Fibroblast of pulmonary artery (primary cell): Measurements from ENCODE around the gene APBA1.

ENCODE experiments used
- DNase-seq: peaks from one replicate; pipeline ENCODE4 v3.0.0-alpha.2; 2010; ENCODE audit warnings: low read depth
- H3K4me3 ChIP-seq: replicated peaks from 2 replicates; pipeline ENCODE4 v1.5.1; 2011; ENCODE audit warnings: low read depth, mild to moderate bottlenecking, control low read depth, low read length, moderate library complexity
- TF ChIP-seq, protein P1 (sequence below): IDR thresholded peaks from 2 replicates; pipeline ENCODE4 v1.5.1; 2011; ENCODE audit warnings: mild to moderate bottlenecking, control low read depth, low read length, inconsistent platforms; ENCODE audit errors: missing control alignments

APBA1 gene

DNA sequence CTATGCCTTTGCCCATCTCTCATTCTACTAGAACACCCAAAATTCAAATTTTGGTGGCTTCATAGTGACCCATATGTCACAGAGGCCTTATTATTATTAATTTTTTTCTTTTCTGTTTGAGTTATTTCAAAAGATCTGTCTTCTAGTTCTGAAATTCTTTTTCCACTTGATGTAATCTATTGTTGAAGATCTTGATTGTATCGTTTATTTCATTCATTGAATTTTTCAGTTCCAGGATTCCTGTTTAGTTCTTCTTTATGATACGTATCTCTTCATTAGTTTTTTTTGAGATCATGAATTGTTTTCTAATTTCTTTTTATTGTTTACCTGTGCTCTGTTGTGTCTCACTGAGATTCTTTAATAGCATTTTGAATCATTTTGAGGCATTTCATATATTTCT, 24.6 kb upstream of the APBA1 start:
- H3K4me3 ChIP-seq: no peak overlapping the region
- DNase-seq: no peak
- TF ChIP-seq, protein P1, sequence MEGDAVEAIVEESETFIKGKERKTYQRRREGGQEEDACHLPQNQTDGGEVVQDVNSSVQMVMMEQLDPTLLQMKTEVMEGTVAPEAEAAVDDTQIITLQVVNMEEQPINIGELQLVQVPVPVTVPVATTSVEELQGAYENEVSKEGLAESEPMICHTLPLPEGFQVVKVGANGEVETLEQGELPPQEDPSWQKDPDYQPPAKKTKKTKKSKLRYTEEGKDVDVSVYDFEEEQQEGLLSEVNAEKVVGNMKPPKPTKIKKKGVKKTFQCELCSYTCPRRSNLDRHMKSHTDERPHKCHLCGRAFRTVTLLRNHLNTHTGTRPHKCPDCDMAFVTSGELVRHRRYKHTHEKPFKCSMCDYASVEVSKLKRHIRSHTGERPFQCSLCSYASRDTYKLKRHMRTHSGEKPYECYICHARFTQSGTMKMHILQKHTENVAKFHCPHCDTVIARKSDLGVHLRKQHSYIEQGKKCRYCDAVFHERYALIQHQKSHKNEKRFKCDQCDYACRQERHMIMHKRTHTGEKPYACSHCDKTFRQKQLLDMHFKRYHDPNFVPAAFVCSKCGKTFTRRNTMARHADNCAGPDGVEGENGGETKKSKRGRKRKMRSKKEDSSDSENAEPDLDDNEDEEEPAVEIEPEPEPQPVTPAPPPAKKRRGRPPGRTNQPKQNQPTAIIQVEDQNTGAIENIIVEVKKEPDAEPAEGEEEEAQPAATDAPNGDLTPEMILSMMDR: no peak

DNA sequence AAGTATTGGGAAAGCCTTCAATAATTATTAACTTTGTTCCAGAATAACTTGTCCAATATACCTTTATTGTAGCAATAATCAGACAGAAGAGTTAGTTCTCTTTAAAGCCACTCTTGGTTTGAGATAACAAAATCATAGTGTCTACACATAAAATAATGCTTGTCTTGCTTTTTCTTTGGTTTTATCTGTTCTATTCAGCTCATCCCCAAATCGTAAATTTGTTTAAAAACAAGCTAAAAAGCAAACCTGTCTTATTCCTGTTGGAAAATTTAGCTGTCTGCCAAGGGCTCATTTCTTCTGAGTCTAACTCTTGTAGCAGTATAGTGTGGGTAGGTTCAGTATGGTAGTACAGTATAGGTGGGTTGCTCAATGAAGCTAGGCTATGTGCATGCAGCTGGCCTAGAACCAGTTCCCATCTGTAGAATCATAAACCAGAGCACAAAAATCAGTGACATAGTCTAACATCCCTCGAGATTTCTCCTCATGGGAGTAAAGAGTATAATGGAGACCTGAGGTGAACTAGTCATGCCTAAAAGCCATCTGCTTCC, 17.9 kb upstream of the APBA1 start:
- no peak for DNase-seq
- TF ChIP-seq, protein P1: no peak
- no peak overlapping the region for H3K4me3 ChIP-seq

DNA sequence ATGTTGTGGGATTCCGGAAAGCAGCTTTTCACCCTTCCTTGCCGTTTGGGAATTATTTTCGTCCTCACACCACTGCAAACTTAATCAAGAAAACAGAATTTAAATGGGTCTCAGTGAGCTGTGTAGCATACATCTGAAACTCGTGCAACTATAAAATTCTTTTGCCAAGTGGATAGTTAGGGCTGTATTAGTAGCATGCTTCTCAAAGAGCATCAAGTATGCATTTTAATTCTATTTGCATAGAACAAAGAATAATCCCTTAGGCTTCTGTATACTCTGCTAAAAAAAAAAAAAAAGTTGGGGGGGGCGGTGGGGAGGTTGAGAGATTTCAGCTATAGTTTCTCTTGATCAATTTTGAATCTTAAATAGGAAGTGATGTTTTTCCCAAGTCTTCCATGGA, 11.8 kb upstream of the APBA1 start:
- no peak overlapping the region for H3K4me3 ChIP-seq
- TF ChIP-seq, protein P1: no peak
- DNase-seq: no peak

DNA sequence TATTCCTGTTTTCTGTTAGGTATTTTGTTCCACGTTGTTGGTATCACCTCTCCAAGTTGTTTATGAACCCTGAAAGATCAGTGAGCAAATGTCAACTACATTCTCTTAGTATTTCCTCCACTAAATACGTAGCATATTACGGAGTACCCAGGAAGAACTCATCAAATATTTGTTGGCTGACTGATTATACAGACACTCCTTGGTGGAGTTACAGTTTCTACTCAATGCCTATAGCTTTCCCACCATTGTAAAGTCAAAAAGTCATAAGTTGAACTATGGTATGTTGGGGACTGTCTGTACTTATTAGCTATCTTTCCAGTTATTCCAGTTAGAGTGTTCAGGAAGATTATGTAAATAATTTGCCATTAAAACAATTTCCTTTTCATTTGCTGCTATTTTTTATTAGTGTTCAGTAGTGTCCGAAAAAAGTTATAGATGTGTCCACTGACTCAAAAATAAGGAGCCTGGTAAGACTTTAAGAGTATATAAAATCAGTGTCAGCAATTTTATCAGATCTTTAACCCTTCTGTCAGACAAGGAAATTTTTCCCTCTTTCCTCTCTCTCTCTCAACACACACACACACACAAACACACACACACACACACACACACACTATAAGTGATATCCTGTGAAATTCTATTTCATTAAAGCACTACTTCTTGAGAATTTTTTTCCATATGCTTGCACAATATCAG, 6.8 kb upstream of the APBA1 start:
- TF ChIP-seq, protein P1: no peak
- DNase-seq: no peak
- H3K4me3 ChIP-seq: no peak overlapping the region

DNA sequence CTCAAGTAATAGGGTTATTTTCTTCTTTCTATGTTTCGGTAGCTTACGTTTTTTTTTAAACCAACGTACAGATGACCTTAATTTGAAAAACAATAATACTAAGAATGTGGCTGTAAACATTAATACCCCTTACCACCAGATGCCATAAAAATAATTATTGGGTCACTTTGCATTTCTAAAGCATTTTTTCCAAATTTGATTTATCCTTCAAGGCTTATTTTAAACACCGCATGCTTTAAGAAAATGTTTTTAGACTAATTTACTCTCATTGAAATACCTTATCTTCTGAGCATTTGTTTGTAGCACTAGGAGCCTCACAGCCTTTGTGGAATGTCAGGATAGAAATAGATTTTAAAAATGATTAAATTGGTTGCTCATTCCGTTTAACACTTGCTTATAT, 5.8 kb upstream of the APBA1 start:
- H3K4me3 ChIP-seq: no peak overlapping the region
- no peak for DNase-seq

DNA sequence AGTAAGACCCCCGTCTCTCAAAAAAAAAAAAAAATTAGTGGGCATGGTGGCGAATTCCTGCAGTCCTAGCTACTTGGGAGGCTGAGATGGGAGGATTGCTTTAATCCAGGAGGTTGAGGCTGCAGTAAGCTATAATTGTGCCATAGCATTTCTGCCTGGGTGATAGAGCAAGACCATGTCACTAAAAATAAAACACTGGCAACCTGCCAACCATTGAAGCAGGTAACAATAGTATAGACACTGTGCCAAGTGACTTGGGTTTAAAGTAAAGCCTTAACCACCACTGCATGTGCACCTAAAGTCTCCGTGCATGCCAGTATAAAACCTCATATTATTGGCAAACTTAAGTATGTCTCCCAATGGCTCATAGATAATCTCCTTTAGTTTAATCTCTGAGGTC, 3.4 kb upstream of the APBA1 start:
- no peak overlapping the region for H3K4me3 ChIP-seq
- TF ChIP-seq, protein P1: no peak
- no peak for DNase-seq

More for the DNA sequence above, 5.8 kb upstream of the APBA1 start:
- TF ChIP-seq, protein P1: no peak

DNA sequence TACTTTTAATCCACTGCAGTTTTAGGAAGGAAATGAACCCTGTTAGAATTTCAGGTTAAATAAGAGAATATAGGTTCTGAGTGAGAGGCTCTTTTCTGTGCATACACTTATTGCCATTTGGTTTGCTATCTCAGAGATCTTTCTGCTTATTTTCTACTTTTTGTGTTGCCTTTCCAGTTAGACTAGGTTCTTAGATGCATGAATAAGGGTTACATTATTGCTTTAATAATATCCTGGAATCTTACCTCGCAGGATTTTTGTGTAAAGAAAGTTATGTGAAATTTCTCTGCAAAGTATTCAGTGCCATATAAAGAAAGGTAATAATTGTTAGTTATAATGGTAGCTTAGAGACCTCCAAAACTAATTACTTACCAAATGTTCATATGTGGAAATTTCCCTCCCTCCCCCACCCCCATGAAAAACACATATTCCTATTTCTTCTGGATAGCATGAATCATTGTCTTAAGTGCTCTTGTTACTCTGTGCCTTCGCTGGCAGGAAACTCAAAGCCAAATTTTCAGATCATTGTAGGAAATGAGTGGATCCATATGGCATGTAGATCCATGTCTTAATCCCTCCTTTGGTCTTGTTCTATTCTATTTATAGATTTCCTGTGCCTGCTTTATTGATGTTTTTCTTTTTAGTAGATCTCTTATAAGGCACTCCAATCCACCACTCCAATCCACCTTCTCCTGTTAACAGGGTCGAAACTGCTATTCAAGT, 2.7 kb upstream of the APBA1 start:
- DNase-seq: peak; percentile 88
- no peak overlapping the region for H3K4me3 ChIP-seq
- TF ChIP-seq, protein P1: no peak
